CD4-positive, alpha-beta T cell treated with Interleukin-17A for 1 hour (primary cell): ENCODE results near the gene TRIM27.
"Not testable (repeated sequence)": the region's sequence is repeated elsewhere in the genome, so short reads cannot be mapped to it uniquely, and the experiment has no call there.

Source experiments
- DNase-seq: peaks from one replicate; pipeline ENCODE4 v3.0.0-alpha.2; 2020

TRIM27 gene

GRCh38 chr6:28941684-28942448 is 18.1 kb upstream of the TRIM27 start:
- no peak for DNase-seq

GRCh38 chr6:28940858-28941683 is 17.3 kb upstream of the TRIM27 start:
- peak; percentile 94 for DNase-seq

- no peak for DNase-seq
Measured at GRCh38 chr6:28940294-28940857, 16.6 kb upstream of the TRIM27 start.

- no peak for DNase-seq
Measured at GRCh38 chr6:28933069-28933468, 9.3 kb upstream of the TRIM27 start.

GRCh38 chr6:28929887-28930620 is 6.3 kb upstream of the TRIM27 start:
- no peak for DNase-seq

GRCh38 chr6:28929339-28929738 is 5.6 kb upstream of the TRIM27 start:
- not testable (repeated sequence) for DNase-seq

- DNase-seq: no peak
Measured at GRCh38 chr6:28927846-28928245, 4.1 kb upstream of the TRIM27 start.

GRCh38 chr6:28922821-28923317 is 916 bp downstream of the TRIM27 start:
- peak; percentile 58 for DNase-seq

GRCh38 chr6:28922004-28922820 is 1.6 kb downstream of the TRIM27 start:
- DNase-seq: peak; percentile 42

GRCh38 chr6:28920281-28920680 is 3.5 kb downstream of the TRIM27 start:
- DNase-seq: no peak

- no peak for DNase-seq
Measured at GRCh38 chr6:28914941-28915340, 8.8 kb downstream of the TRIM27 start.

- no peak for DNase-seq
Measured at GRCh38 chr6:28910901-28911690, 12.7 kb downstream of the TRIM27 start.

- no peak for DNase-seq
Measured at GRCh38 chr6:28907394-28907793, 16.4 kb downstream of the TRIM27 start.

- DNase-seq: no peak
Measured at GRCh38 chr6:28906669-28907068, 17.1 kb downstream of the TRIM27 start.

GRCh38 chr6:28903686-28904085 is 20.1 kb downstream of the TRIM27 start:
- DNase-seq: no peak

- no peak for DNase-seq
Measured at GRCh38 chr6:28901831-28902230, 22.0 kb downstream of the TRIM27 start.

GRCh38 chr6:28900577-28901256 is 23.1 kb downstream of the TRIM27 start:
- DNase-seq: no peak

- no peak for DNase-seq
Measured at GRCh38 chr6:28898710-28898965, 25.1 kb downstream of the TRIM27 start.

GRCh38 chr6:28897369-28897745 is 26.4 kb downstream of the TRIM27 start:
- DNase-seq: no peak

GRCh38 chr6:28896505-28897368 is 27.0 kb downstream of the TRIM27 start:
- DNase-seq: peak; percentile 84
